ENCODE results near the gene TCF21.

The TCF21 gene

GRCh38 chr6:133899556-133899955, 10.6 kb downstream of the TCF21 start:
- Histone ChIP-seq H3K4me3 (ENCODE audit: low read depth, low read length) (no peak overlapping the region), H3K27ac (no peak overlapping the region), H3K27me3 (replicated peaks) (peaks cover 19% of the 10 kb centered on the region), H3K36me3 (replicated peaks) (no peaks in the 10 kb centered on the region)
- TF ChIP-seq CTCF (IDR thresholded peaks at IDR 0.05; ENCODE audit: low read depth, low read length, missing control alignments) = no peak
- DNase-seq = no peak
- in situ Hi-C loops (cut with HindIII; ENCODE audit: low pct_ligation_motif_present, low sequenced_read_pairs) = no loop called here

- in situ Hi-C loops (cut with HindIII; ENCODE audit: low pct_ligation_motif_present, low sequenced_read_pairs) = no loop called here
- Histone ChIP-seq H3K4me3 (ENCODE audit: low read depth, low read length) (no peak overlapping the region), H3K27ac (no peak overlapping the region), H3K36me3 (replicated peaks) (no peaks in the 10 kb centered on the region), H3K27me3 (replicated peaks) (no peaks in the 10 kb centered on the region)
- TF ChIP-seq CTCF (IDR thresholded peaks at IDR 0.05; ENCODE audit: low read depth, low read length, missing control alignments) = no peak
- DNase-seq = no peak
Observed at GRCh38 chr6:133903855-133904254, 14.9 kb downstream of the TCF21 start.

GRCh38 chr6:133906050-133906449, 17.1 kb downstream of the TCF21 start:
- in situ Hi-C loops (cut with HindIII; ENCODE audit: low pct_ligation_motif_present, low sequenced_read_pairs) = no loop called here
- Histone ChIP-seq H3K4me3 (ENCODE audit: low read depth, low read length) (no peak overlapping the region), H3K36me3 (replicated peaks) (no peaks in the 10 kb centered on the region), H3K27me3 (replicated peaks) (no peaks in the 10 kb centered on the region), H3K27ac (no peak overlapping the region)
- DNase-seq = peak; percentile 60
- no peak for TF ChIP-seq CTCF (IDR thresholded peaks at IDR 0.05; ENCODE audit: low read depth, low read length, missing control alignments)

- peak; percentile 97 for TF ChIP-seq CTCF (IDR thresholded peaks at IDR 0.05; ENCODE audit: low read depth, low read length, missing control alignments)
- Histone ChIP-seq H3K4me3 (ENCODE audit: low read depth, low read length) (no peak overlapping the region), H3K27ac (no peak overlapping the region), H3K36me3 (replicated peaks) (no peaks in the 10 kb centered on the region), H3K27me3 (replicated peaks) (no peaks in the 10 kb centered on the region)
- peak; percentile 91 for DNase-seq
- in situ Hi-C loops (cut with HindIII; ENCODE audit: low pct_ligation_motif_present, low sequenced_read_pairs) = no loop called here
Observed at GRCh38 chr6:133916650-133917151, 27.8 kb downstream of the TCF21 start.

- no peak overlapping the region for H3K4me3 ChIP-seq (ENCODE audit: low read depth, low read length)
- no peaks in the 10 kb centered on the region for H3K27me3 ChIP-seq (replicated peaks)
- in situ Hi-C loops (cut with HindIII; ENCODE audit: low pct_ligation_motif_present, low sequenced_read_pairs) = no loop called here
- DNase-seq = no peak
- no peak overlapping the region for H3K27ac ChIP-seq
- H3K36me3 ChIP-seq (replicated peaks) = no peaks in the 10 kb centered on the region
- TF ChIP-seq CTCF (IDR thresholded peaks at IDR 0.05; ENCODE audit: low read depth, low read length, missing control alignments) = no peak
Observed at GRCh38 chr6:133917781-133918180, 28.9 kb downstream of the TCF21 start.

- Histone ChIP-seq H3K4me3 (ENCODE audit: low read depth, low read length) (no peak overlapping the region), H3K27ac (no peak overlapping the region), H3K27me3 (replicated peaks) (no peaks in the 10 kb centered on the region), H3K36me3 (replicated peaks) (no peaks in the 10 kb centered on the region)
- TF ChIP-seq CTCF (IDR thresholded peaks at IDR 0.05; ENCODE audit: low read depth, low read length, missing control alignments) = no peak
- DNase-seq = no peak
- in situ Hi-C loops (cut with HindIII; ENCODE audit: low pct_ligation_motif_present, low sequenced_read_pairs) = no loop called here
Observed at GRCh38 chr6:133918208-133918930, 29.5 kb downstream of the TCF21 start.

Measured in brain microvascular endothelial cell (primary cell).